Left ventricle myocardium inferior (tissue), 1 donor: ENCODE data around the gene NKAIN2. TPM values are rescaled to one million over a fixed set of nuclear protein-coding genes. Genes with fewer than 3 reads are reported as not detected.

Experiments
- DNase-seq: peaks from one replicate; pipeline ENCODE4 v3.0.0-alpha.2; 2020
- H3K27ac ChIP-seq: fragments of 200-600 bp; replicated peaks from 2 replicates; pipeline ENCODE4 v1.8.0; 2021
- H3K27me3 ChIP-seq: fragments of 200-600 bp; 2 replicates; pipeline ENCODE4 v1.8.0; 2021; ENCODE audit warnings: low read depth
- H3K36me3 ChIP-seq: fragments of 200-600 bp; 2 replicates; pipeline ENCODE4 v1.8.0; 2021
- H3K4me1 ChIP-seq: fragments of 200-600 bp; 2 replicates; pipeline ENCODE4 v1.8.0; 2021
- H3K4me3 ChIP-seq: fragments of 200-600 bp; 2 replicates; pipeline ENCODE4 v1.8.0; 2021; ENCODE audit warnings: mild to moderate bottlenecking, moderate library complexity
- H3K9me3 ChIP-seq: fragments of 200-600 bp; replicated peaks from 2 replicates; pipeline ENCODE4 v1.8.0; 2021
- intact Hi-C: fragments of 100-400 bp; cut with micrococcal nuclease; formaldehyde crosslinking; loops from one replicate; pipeline ENCODE4 v1.11.0; 2022
- total RNA-seq: library from RNA; stranded (reverse); fragmentation: NEBNext Ultra II Directional; extraction: Animal tissue kit (Norgen Biotek cat#: 25700); gene quantifications from one replicate; pipeline ENCODE4 v1.2.1, GENCODE V29; 2021
- TF ChIP-seq, protein P1 (sequence below): fragments of 200-600 bp; IDR thresholded peaks from 2 replicates; pipeline ENCODE4 v1.8.0; 2021; ENCODE audit warnings: antibody characterized with exemption, mild to moderate bottlenecking, borderline replicate concordance
- donor health status: DM: no; HTN: yes; CAD: no; lungs with severe emphysema.

Gene NKAIN2
- total RNA-seq, 1 donor from 2014 or later: 0.22 TPM

- Histone ChIP-seq H3K36me3 (no peaks in the 10 kb centered on the region), H3K27me3 (no peaks in the 10 kb centered on the region), H3K4me3 (no peak overlapping the region), H3K9me3 (no peaks in the 10 kb centered on the region), H3K4me1 (no peaks in the 10 kb centered on the region), H3K27ac (no peak overlapping the region)
- DNase-seq: no peak
- intact Hi-C loops: no loop called here
- TF ChIP-seq, protein P1, sequence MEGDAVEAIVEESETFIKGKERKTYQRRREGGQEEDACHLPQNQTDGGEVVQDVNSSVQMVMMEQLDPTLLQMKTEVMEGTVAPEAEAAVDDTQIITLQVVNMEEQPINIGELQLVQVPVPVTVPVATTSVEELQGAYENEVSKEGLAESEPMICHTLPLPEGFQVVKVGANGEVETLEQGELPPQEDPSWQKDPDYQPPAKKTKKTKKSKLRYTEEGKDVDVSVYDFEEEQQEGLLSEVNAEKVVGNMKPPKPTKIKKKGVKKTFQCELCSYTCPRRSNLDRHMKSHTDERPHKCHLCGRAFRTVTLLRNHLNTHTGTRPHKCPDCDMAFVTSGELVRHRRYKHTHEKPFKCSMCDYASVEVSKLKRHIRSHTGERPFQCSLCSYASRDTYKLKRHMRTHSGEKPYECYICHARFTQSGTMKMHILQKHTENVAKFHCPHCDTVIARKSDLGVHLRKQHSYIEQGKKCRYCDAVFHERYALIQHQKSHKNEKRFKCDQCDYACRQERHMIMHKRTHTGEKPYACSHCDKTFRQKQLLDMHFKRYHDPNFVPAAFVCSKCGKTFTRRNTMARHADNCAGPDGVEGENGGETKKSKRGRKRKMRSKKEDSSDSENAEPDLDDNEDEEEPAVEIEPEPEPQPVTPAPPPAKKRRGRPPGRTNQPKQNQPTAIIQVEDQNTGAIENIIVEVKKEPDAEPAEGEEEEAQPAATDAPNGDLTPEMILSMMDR: no peak
These were observed 51.8 kb downstream of the NKAIN2 start for GRCh38 chr6:123855506-123855905.

- Histone ChIP-seq H3K27me3 (no peaks in the 10 kb centered on the region), H3K27ac (no peak overlapping the region), H3K9me3 (no peaks in the 10 kb centered on the region), H3K4me1 (no peaks in the 10 kb centered on the region), H3K4me3 (no peak overlapping the region), H3K36me3 (no peaks in the 10 kb centered on the region)
- TF ChIP-seq, protein P1: no peak
- intact Hi-C loops: no loop called here
- DNase-seq: no peak
These were observed 55.6 kb downstream of the NKAIN2 start for GRCh38 chr6:123859291-123859690.

GRCh38 chr6:123869334-123869733, 65.7 kb downstream of the NKAIN2 start:
- intact Hi-C loops: no loop called here
- no peaks in the 10 kb centered on the region for H3K9me3 ChIP-seq
- H3K36me3 ChIP-seq: no peaks in the 10 kb centered on the region
- TF ChIP-seq, protein P1: no peak
- H3K27ac ChIP-seq: no peak overlapping the region
- no peaks in the 10 kb centered on the region for H3K4me1 ChIP-seq
- H3K4me3 ChIP-seq: no peak overlapping the region
- no peaks in the 10 kb centered on the region for H3K27me3 ChIP-seq
- no peak for DNase-seq

GRCh38 chr6:123873974-123874373, 70.3 kb downstream of the NKAIN2 start:
- intact Hi-C loops: no loop called here
- TF ChIP-seq, protein P1: no peak
- Histone ChIP-seq H3K36me3 (no peaks in the 10 kb centered on the region), H3K27ac (no peak overlapping the region), H3K4me3 (no peak overlapping the region), H3K9me3 (no peaks in the 10 kb centered on the region), H3K27me3 (no peaks in the 10 kb centered on the region), H3K4me1 (no peaks in the 10 kb centered on the region)
- DNase-seq: no peak

- Histone ChIP-seq H3K9me3 (no peaks in the 10 kb centered on the region), H3K36me3 (no peaks in the 10 kb centered on the region), H3K27me3 (no peaks in the 10 kb centered on the region), H3K27ac (no peak overlapping the region), H3K4me3 (no peak overlapping the region), H3K4me1 (no peaks in the 10 kb centered on the region)
- intact Hi-C loops: no loop called here
- TF ChIP-seq, protein P1: no peak
- DNase-seq: no peak
These were observed 72.1 kb downstream of the NKAIN2 start for GRCh38 chr6:123875784-123876183.

GRCh38 chr6:123879749-123880148, 76.1 kb downstream of the NKAIN2 start:
- DNase-seq: no peak
- H3K27ac ChIP-seq: no peak overlapping the region
- no peak overlapping the region for H3K4me3 ChIP-seq
- no peaks in the 10 kb centered on the region for H3K36me3 ChIP-seq
- no peaks in the 10 kb centered on the region for H3K27me3 ChIP-seq
- no peaks in the 10 kb centered on the region for H3K9me3 ChIP-seq
- TF ChIP-seq, protein P1: no peak
- intact Hi-C loops: no loop called here
- H3K4me1 ChIP-seq: no peaks in the 10 kb centered on the region
